ENCODE results near the gene SNED1. TPM values are rescaled to one million over a fixed set of nuclear protein-coding genes. Genes with fewer than 3 reads are reported as not detected.

The SNED1 gene
- total and polyA plus RNA-seq, 9 of the 15 experiments (the other 6 are each of a cell fraction or from before 2014, with no cell fraction given) = 0.03 to 0.07 (median 0.05) TPM; not detected in 5

GRCh38 chr2:240985881-240986786, 12.3 kb upstream of the SNED1 start:
- Histone ChIP-seq H3K36me3 (ENCODE audit: control insufficient read depth, insufficient read depth, low read length) (no peaks in the 10 kb centered on the region), H4K20me1 (replicated peaks; ENCODE audit: control insufficient read depth, insufficient read depth, low read length) (0 out of 2 replicates have a peak, but pooled peaks cover 6% of the 10 kb centered on the region), H3K9ac (ENCODE audit: insufficient read depth in 1 of 2, low read depth in 2 of 2, low read length in 2 of 2) (no peak overlapping the region), H2AFZ (ENCODE audit: low read depth, low read length) (no peak overlapping the region), H3K79me2 (ENCODE audit: control insufficient read depth, insufficient read depth, low read length) (no peaks in the 10 kb centered on the region), H3K27ac (ENCODE audit: extremely low read depth, low read depth, low read length) (no peak overlapping the region), H3K9me1 (ENCODE audit: control insufficient read depth, insufficient read depth, low read length) (no peaks in the 10 kb centered on the region), H3K4me3 (no peak overlapping the region), H3K4me1 (replicated peaks in 1 of 2; ENCODE audit: control insufficient read depth in 2 of 2, insufficient read depth in 2 of 2, low read length in 2 of 2) (peaks cover 0 to 7% of the 10 kb centered on the region in 2 experiments; a peak in 2 of 5 replicates), H3K9me3 (replicated peaks; ENCODE audit: control insufficient read depth, insufficient read depth, low read depth, low read length) (no peaks in the 10 kb centered on the region), H3K4me2 (ENCODE audit: insufficient read depth, low read length) (no peak overlapping the region), H3K27me3 (ENCODE audit: control insufficient read depth in 2 of 2, insufficient read depth in 2 of 2, low read length in 2 of 2) (peaks cover 0 to 28% of the 10 kb centered on the region in 2 experiments; a peak in 2 of 5 replicates)
- FAIRE-seq = no peak
- POLR2A ChIA-PET = no interaction called here
- BruUV-seq (replicated peaks) = no TSS peak
- no peak for ATAC-seq
- intact Hi-C loops (cut with micrococcal nuclease) (no loop called here), in situ Hi-C loops (cut with MboI) (no loop called here)
- DNase-seq (ENCODE audit: extremely low read depth in 1 of 4, low spot score in 3 of 4) = no peak
- CTCF ChIA-PET (ENCODE audit: low intra/inter-chr PET ratio) = no interaction called here
- 13% methylated on average over 12 of the region's 20 CpGs for WGBS (ENCODE audit: insufficient coverage, low coverage, missing lambda C conversion rate)
- TF ChIP-seq ZNF311 (CRISPR knock-in tag; IDR thresholded peaks at IDR 0.05) = no peak
- TF ChIP-seq, protein P1, sequence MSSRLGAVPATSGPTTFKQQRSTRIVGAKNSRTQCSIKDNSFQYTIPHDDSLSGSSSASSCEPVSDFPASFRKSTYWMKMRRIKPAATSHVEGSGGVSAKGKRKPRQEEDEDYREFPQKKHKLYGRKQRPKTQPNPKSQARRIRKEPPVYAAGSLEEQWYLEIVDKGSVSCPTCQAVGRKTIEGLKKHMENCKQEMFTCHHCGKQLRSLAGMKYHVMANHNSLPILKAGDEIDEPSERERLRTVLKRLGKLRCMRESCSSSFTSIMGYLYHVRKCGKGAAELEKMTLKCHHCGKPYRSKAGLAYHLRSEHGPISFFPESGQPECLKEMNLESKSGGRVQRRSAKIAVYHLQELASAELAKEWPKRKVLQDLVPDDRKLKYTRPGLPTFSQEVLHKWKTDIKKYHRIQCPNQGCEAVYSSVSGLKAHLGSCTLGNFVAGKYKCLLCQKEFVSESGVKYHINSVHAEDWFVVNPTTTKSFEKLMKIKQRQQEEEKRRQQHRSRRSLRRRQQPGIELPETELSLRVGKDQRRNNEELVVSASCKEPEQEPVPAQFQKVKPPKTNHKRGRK (tag; IDR thresholded peaks at IDR 0.05) = no peak
- TF ChIP-seq BRCA1 (IDR thresholded peaks at IDR 0.05) = no peak
- TF ChIP-seq BRCA1 (CRISPR knock-in tag; IDR thresholded peaks at IDR 0.05) = no peak
- TF ChIP-seq CHAMP1 (IDR thresholded peaks at IDR 0.05) = no peak
- no peak for TF ChIP-seq ZNF695 (CRISPR knock-in tag; IDR thresholded peaks at IDR 0.05)
- TF ChIP-seq SMARCA5 (IDR thresholded peaks at IDR 0.05) = no peak
- TF ChIP-seq, protein P2, sequence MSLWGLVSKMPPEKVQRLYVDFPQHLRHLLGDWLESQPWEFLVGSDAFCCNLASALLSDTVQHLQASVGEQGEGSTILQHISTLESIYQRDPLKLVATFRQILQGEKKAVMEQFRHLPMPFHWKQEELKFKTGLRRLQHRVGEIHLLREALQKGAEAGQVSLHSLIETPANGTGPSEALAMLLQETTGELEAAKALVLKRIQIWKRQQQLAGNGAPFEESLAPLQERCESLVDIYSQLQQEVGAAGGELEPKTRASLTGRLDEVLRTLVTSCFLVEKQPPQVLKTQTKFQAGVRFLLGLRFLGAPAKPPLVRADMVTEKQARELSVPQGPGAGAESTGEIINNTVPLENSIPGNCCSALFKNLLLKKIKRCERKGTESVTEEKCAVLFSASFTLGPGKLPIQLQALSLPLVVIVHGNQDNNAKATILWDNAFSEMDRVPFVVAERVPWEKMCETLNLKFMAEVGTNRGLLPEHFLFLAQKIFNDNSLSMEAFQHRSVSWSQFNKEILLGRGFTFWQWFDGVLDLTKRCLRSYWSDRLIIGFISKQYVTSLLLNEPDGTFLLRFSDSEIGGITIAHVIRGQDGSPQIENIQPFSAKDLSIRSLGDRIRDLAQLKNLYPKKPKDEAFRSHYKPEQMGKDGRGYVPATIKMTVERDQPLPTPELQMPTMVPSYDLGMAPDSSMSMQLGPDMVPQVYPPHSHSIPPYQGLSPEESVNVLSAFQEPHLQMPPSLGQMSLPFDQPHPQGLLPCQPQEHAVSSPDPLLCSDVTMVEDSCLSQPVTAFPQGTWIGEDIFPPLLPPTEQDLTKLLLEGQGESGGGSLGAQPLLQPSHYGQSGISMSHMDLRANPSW (CRISPR knock-in tag; IDR thresholded peaks at IDR 0.05) = no peak
- no peak for TF ChIP-seq SRSF7 (optimal IDR thresholded peaks at IDR 0.05; ENCODE audit: low read depth, low read length)
- no peak for TF ChIP-seq SAFB2 (IDR thresholded peaks at IDR 0.05; ENCODE audit: borderline replicate concordance, low read depth, low read length, severe bottlenecking)
- no peak for TF ChIP-seq SLC30A9 (CRISPR knock-in tag; IDR thresholded peaks at IDR 0.05)
- no peak for TF ChIP-seq ZNF740 (CRISPR knock-in tag; IDR thresholded peaks at IDR 0.05)
- TF ChIP-seq ZNF740 (tag; IDR thresholded peaks at IDR 0.05) = no peak
